ENCODE data around the gene BRD9. TPM values are rescaled to one million over a fixed set of nuclear protein-coding genes. Genes with fewer than 3 reads are reported as not detected.
"Not testable (repeated sequence)": the region's sequence is repeated elsewhere in the genome, so short reads cannot be mapped to it uniquely, and the experiment has no call there.

Gene BRD9
- total RNA-seq, 4 donors from 2014 or later = 22.3 to 38.5 (median 28.4) TPM

DNA sequence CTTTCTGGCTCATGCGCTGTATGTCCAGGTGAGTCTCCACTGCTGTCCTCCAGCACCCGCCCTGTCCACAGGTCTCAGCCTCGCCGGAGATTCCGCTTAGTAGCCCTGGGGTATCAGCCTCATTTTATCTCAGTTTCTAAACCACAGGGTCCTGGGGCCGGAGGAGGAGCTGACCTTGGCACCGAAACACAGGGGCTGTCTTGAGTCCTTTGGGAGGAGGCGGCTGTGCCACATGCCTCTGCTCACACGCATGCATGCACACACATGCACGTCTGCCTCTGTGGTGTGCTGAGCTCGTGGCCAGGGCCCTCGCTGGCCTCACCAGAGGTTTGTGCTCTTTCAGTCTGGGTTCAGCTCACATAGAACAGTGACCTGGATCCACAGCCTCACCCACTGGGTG lies 23.3 kb upstream of the BRD9 start:
- 94 to 100% methylated on average over 1 to 5 of the region's 12 CpGs for WGBS, 2 donors (ENCODE audit: low coverage in 1 of 2)

DNA sequence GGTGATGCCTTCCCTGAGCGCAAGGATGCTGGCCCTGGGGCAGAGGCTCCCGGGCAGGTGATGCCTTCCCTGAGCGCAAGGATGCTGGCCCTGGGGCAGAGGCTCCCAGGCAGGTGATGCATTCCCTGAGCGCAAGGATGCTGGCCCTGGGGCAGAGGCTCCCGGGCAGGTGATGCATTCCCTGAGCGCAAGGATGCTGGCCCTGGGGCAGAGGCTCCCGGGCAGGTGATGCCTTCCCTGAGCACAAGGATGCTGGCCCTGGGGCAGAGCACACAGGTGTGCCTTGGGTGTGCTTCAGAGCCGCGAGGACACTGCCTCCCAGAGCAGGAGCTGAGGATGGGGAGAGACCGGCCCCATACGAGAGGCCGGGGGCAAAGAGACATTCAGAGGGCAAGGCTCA lies 22.7 kb upstream of the BRD9 start:
- H3K27ac ChIP-seq, H3K4me1 ChIP-seq, H3K9me3 ChIP-seq, H3K36me3 ChIP-seq, ATAC-seq, H3K27me3 ChIP-seq, H3K4me3 ChIP-seq: not testable (repeated sequence)
- WGBS, 2 donors (ENCODE audit: low coverage in 1 of 2) = 100% methylated on average over 1 of the region's 12 CpGs; no CpG with 5 or more reads in 1 of the 2 donors

More for the DNA sequence above, 23.3 kb upstream of the BRD9 start:
- H3K27me3 ChIP-seq = no peaks in the 10 kb centered on the region
- TF ChIP-seq POLR2A (IDR thresholded peaks at IDR 0.05) (no peak), POLR2AphosphoS5 (IDR thresholded peaks at IDR 0.05) (no peak), EP300 (IDR thresholded peaks at IDR 0.05) (no peak)
- TF ChIP-seq, protein P1, sequence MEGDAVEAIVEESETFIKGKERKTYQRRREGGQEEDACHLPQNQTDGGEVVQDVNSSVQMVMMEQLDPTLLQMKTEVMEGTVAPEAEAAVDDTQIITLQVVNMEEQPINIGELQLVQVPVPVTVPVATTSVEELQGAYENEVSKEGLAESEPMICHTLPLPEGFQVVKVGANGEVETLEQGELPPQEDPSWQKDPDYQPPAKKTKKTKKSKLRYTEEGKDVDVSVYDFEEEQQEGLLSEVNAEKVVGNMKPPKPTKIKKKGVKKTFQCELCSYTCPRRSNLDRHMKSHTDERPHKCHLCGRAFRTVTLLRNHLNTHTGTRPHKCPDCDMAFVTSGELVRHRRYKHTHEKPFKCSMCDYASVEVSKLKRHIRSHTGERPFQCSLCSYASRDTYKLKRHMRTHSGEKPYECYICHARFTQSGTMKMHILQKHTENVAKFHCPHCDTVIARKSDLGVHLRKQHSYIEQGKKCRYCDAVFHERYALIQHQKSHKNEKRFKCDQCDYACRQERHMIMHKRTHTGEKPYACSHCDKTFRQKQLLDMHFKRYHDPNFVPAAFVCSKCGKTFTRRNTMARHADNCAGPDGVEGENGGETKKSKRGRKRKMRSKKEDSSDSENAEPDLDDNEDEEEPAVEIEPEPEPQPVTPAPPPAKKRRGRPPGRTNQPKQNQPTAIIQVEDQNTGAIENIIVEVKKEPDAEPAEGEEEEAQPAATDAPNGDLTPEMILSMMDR (IDR thresholded peaks at IDR 0.05) = no peak
- no peaks in the 10 kb centered on the region for H3K36me3 ChIP-seq
- no peak for ATAC-seq
- H3K4me1 ChIP-seq = no peaks in the 10 kb centered on the region
- no peaks in the 10 kb centered on the region for H3K9me3 ChIP-seq
- H3K4me3 ChIP-seq = no peak overlapping the region
- no peak overlapping the region for H3K27ac ChIP-seq

DNA sequence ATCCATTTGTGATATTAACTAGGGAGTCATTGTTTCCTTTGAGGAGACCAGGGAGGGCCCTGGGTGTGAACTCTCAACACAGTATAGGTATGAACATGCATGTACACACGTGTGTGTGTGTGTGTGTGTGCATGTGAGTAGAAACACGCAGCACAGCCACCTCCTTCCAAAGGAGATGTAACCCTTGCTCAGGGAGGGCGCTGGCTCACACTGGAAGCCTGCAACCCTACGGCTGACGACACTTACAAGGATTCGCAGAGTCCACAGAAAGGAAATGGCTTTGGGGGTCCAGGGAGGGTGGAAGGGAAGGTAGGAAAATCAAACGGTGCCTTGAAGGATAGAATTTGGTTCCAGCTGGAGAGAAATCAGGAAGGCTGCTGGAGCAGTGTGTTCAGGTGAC lies 22.0 kb upstream of the BRD9 start:
- no peaks in the 10 kb centered on the region for H3K27me3 ChIP-seq
- no peaks in the 10 kb centered on the region for H3K9me3 ChIP-seq
- H3K27ac ChIP-seq = no peak overlapping the region
- no peak for ATAC-seq
- no peaks in the 10 kb centered on the region for H3K4me1 ChIP-seq
- TF ChIP-seq, protein P1 (IDR thresholded peaks at IDR 0.05) = no peak
- TF ChIP-seq POLR2AphosphoS5 (IDR thresholded peaks at IDR 0.05) (no peak), EP300 (IDR thresholded peaks at IDR 0.05) (no peak), POLR2A (IDR thresholded peaks at IDR 0.05) (no peak)
- H3K36me3 ChIP-seq = no peaks in the 10 kb centered on the region
- WGBS, 2 donors (ENCODE audit: low coverage in 1 of 2) = 81 to 84% methylated on average over 4 to 6 of the region's 7 CpGs
- H3K4me3 ChIP-seq = no peak overlapping the region

DNA sequence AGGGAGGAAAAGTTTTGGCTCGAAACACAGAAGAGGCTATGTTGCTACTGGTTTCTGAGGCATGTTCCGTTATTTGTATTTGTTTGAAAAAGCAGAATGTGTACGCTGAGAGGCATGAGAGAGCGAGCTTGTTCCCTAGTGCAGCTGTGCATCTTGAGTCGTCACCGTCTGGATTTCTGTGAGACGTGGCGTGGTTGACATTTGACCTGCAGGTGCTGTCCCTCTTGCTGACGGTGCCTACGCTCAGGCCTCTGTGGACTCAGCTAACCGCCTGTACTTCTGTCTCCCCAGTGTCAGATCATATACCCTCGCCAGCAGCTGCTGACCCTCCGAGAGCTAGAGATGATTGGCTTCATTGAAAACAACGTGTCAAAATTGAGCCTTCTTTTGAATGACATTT lies 21.6 kb upstream of the BRD9 start:
- H3K27ac ChIP-seq = no peak overlapping the region
- 94 to 97% methylated on average over 6 to 11 of the region's 14 CpGs for WGBS, 2 donors (ENCODE audit: low coverage in 1 of 2)
- no peaks in the 10 kb centered on the region for H3K4me1 ChIP-seq
- no peak overlapping the region for H3K4me3 ChIP-seq
- H3K36me3 ChIP-seq = no peaks in the 10 kb centered on the region
- TF ChIP-seq, protein P1 (IDR thresholded peaks at IDR 0.05) = no peak
- no peak for TF ChIP-seq POLR2AphosphoS5 (IDR thresholded peaks at IDR 0.05)
- TF ChIP-seq EP300 (IDR thresholded peaks at IDR 0.05) = no peak
- TF ChIP-seq POLR2A (IDR thresholded peaks at IDR 0.05) = no peak
- H3K9me3 ChIP-seq = no peaks in the 10 kb centered on the region
- ATAC-seq = no peak
- no peaks in the 10 kb centered on the region for H3K27me3 ChIP-seq

DNA sequence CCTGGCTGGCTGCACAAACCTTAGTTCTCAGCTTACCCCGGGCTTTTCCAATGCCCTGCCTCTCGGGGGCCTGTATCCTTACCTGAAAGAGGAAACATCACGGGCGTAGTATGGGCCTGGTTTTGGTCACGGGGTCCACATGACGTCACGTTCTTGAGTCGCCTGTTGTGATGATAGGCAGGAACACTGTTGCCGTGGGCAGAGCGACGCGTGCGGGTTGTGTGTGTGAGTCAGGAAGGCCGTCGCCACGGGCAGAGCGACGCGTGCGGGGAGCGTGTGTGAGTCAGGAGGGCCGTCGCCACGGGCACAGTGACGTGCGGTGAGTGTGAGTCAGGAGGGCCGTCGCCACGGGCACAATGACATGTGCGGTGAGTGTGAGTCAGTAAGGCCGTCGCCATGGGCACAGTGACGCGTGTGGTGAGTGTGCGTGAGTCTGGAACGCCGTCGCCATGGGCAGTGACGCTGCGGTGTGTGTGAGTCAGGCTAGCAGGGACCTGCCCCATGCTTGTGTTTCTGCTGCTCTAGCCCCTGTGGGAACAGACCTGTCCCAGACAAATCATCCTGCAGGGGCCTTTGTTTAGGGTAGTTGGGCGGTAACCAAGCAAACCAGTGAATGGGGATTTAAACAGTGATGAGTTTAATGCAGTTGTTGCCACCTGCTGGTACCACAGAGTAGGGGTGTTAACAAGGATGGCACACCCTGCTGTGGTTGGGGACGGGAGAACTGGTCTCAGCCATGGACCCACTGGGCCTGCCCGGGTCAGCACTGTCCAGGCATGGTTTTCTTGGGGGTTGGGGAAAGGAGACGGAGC lies 19.9 kb upstream of the BRD9 start:
- Histone ChIP-seq H3K36me3 (no peaks in the 10 kb centered on the region), H3K9me3 (no peaks in the 10 kb centered on the region), H3K4me1 (no peaks in the 10 kb centered on the region), H3K27ac (no peak overlapping the region), H3K27me3 (no peaks in the 10 kb centered on the region), H3K4me3 (no peak overlapping the region)
- WGBS, 2 donors (ENCODE audit: low coverage in 1 of 2) = 71 to 96% methylated on average over 1 to 4 of the region's 44 CpGs
- ATAC-seq = no peak
- TF ChIP-seq POLR2AphosphoS5 (IDR thresholded peaks at IDR 0.05) (no peak), POLR2A (IDR thresholded peaks at IDR 0.05) (no peak), EP300 (IDR thresholded peaks at IDR 0.05) (no peak)
- TF ChIP-seq, protein P1 (IDR thresholded peaks at IDR 0.05) = no peak

Measured in gastroesophageal sphincter (tissue), 4 donors.